Measurements from ENCODE around the gene TRHDE.

GRCh38 chr12:72493407-72493806 lies 221.2 kb downstream of the TRHDE start:
- TF ChIP-seq GATA3 (IDR thresholded peaks at IDR 0.05; ENCODE audit: low read depth, low read length) (no peak), GATA2 (IDR thresholded peaks at IDR 0.05; ENCODE audit: low read depth, low read length) (no peak)
